Breast epithelium (tissue), 3 donors: Measurements from ENCODE around the gene ARL2.
"Not testable (repeated sequence)": the region's sequence is repeated elsewhere in the genome, so short reads cannot be mapped to it uniquely, and the experiment has no call there.

ENCODE experiments used
- POLR2A ChIP-seq: fragments of 450-650 bp; IDR thresholded peaks from one replicate; pipeline ENCODE4 v1.6.1; 2016; ENCODE audit warnings: antibody characterized with exemption, mild to moderate bottlenecking, moderate library complexity
- POLR2AphosphoS5 ChIP-seq, 3 donors: sonication (generic); formaldehyde crosslinking; IDR thresholded peaks; one replicate each; pipeline ENCODE4 v1.6.1; 2017; ENCODE audit warnings: antibody characterized with exemption in 3 of 3
- TF ChIP-seq, protein P1 (sequence below), 3 donors: fragments of 450-650 bp; IDR thresholded peaks; one replicate each; pipeline ENCODE4 v1.5.1; 2016 to 2017; ENCODE audit warnings: antibody characterized with exemption in 3 of 3, mild to moderate bottlenecking in 3 of 3, moderate library complexity in 3 of 3

DNA sequence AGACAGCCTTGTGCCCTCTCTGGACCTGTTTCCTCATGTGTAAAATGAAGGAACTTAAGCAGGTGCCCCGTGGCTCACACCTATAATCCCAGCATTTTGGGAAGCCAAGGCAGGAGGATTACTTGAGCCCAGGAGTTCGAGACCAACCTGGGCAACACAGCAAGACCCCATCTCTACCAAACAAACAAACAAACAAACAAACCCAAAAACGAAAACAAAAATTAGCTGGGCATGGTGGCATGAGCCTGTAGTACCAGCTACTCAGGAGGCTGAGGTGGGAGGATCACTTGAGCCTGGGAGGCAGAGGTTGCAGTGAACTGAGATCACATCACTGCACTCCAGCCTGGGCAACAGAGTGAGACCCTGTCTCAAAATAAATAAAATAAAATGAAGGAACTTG is 10.0 kb upstream of the ARL2 start:
- TF ChIP-seq, protein P1, sequence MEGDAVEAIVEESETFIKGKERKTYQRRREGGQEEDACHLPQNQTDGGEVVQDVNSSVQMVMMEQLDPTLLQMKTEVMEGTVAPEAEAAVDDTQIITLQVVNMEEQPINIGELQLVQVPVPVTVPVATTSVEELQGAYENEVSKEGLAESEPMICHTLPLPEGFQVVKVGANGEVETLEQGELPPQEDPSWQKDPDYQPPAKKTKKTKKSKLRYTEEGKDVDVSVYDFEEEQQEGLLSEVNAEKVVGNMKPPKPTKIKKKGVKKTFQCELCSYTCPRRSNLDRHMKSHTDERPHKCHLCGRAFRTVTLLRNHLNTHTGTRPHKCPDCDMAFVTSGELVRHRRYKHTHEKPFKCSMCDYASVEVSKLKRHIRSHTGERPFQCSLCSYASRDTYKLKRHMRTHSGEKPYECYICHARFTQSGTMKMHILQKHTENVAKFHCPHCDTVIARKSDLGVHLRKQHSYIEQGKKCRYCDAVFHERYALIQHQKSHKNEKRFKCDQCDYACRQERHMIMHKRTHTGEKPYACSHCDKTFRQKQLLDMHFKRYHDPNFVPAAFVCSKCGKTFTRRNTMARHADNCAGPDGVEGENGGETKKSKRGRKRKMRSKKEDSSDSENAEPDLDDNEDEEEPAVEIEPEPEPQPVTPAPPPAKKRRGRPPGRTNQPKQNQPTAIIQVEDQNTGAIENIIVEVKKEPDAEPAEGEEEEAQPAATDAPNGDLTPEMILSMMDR (IDR thresholded peaks at IDR 0.05) = not testable (repeated sequence)
- TF ChIP-seq POLR2A; POLR2AphosphoS5 (IDR thresholded peaks at IDR 0.05): not testable (repeated sequence)
